ENCODE measurements around the gene SS18.

Gene SS18

DNA sequence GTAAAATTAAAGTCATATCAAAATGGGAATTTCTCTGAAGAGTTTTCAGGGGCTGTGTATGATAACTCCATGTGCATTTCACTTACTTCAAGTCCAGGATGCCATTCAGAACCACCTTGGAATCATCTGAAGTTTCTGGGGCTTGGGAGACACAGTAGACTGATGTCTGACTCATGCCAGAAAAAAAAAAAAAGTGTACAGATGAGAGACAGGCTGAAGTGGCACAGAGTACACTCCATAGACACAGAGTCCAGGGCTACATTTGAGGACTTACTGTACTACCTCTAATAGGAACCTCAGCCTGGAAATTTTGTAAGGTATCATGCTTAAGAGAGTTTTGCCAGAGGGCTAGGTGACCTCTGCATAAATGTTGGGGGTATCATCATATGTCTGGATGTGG lies 92.0 kb downstream of the SS18 start:
- DNase-seq = no peak

DNA sequence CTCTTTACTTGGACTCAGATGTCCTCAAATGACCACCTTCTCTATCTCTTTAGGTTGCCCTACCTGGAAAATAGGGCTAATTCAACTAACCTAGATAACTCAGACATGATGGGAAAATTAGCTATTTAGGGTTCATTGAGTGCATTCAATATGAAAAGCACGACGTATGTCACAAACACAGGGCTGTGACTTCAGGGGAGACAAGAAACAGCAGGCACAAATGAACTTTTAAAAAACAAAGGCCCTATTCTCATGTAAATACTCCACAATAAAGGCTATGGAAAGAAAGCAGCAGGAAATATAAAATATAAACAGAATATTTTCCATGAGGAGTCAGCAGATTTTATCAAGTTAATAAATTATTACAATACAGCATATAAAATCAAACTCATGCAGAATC lies 97.8 kb downstream of the SS18 start:
- no peak for DNase-seq

DNA sequence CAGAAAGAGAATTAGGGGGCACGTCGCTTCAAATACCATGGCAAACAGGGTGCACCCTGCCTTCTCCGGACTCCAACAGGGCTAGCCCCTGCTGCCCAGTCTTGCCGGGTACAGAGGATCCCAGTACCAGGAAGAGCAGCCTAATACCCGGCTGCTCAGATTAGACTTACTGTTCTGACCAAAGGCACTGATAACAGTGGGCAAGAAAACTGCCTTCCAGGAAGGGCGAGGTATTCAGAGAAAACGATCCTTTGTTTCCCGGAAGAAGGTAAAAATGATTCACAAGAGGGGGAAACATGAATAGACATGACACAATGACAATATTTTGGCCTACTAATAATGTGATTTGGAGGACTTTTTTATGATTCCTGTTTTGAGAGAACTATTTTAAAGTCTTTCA lies 99.9 kb downstream of the SS18 start:
- DNase-seq = no peak

DNA sequence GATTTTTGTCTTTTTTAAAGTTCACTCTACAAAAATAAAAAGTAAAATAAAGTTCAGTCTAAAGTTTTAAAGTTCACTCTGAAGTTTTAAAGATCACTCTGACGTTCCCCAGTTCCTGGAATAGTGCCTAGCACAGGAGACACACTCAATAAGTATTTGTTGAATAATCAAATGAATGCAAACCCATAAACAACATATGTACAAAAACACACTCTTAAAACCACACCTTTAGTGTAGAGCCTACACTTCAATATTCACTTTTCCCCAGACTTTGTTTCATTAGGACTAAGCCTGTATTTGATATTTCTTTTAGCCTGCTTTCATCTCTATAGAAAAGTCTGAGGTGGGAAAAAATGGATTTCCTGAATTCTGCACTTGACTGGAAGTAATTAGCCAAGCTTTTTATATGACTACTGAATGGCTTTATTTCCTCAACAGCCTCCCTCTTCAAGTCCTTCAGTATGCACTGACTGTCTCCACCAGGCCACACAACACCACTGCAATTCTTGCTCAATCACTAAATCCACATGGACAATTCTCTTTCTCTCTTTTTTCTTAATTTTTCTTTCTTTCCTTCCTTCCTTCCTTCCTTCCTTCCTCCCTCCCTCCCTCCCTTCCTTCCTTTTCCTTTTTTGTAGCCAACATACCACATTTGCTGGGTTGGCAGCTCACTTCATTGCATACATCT lies 104.6 kb downstream of the SS18 start:
- no peak for DNase-seq

DNA sequence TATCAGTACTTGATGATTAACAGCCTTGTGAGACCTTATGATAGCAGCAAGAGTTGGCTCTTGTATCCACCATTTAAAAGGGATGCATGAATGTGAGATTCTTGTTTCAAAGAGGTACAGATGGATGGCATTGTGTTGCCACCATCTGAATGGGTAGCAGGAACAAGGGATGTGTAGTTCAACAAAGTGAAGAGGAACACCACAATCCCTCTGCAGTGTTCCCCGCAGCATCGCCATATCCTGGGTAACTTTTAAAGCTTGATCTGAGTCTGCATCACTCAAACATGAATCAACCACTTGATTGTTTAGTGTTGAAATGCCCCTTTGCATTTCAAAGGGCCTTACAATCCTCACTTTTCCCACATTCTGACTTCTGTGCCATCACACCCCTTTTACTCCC lies 106.7 kb downstream of the SS18 start:
- DNase-seq = no peak

DNA sequence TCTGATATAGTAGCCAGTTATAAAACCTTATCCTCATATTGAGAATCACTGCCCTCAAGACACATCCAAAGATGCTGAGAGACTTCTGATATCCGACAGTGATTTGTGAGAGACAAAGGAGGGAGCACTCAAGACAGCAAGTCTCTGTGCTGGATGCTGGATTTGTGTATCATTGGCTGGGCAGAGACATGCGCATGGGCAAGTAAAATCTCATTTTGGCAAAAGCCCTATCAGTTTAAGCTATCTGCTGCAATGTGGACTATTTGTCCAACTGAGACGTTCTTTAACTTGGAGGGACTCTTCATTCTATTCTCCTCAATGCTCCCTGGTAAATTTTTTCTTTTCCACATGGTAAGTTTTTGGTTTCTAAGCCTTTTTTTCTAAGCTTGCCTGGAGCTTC lies 107.5 kb downstream of the SS18 start:
- DNase-seq = no peak

DNA sequence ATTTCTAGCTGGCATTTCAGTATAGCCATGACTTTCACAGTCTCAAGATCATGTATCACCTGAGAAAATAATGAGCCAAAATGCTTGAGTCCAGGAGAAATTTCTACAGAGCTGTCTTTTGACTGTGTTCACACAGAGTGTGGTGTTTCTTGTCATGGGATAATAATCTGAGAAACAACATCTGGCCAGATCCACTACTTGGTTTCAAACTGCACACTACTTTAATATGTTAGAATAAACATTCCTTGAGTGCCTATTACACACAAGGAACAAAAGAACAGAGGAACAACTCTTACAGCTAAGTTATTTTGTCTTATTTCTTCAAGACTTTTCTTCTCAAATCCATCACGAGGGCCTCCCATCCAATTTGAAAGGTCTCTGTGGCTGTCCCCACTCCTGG lies 108.3 kb downstream of the SS18 start:
- DNase-seq = no peak

DNA sequence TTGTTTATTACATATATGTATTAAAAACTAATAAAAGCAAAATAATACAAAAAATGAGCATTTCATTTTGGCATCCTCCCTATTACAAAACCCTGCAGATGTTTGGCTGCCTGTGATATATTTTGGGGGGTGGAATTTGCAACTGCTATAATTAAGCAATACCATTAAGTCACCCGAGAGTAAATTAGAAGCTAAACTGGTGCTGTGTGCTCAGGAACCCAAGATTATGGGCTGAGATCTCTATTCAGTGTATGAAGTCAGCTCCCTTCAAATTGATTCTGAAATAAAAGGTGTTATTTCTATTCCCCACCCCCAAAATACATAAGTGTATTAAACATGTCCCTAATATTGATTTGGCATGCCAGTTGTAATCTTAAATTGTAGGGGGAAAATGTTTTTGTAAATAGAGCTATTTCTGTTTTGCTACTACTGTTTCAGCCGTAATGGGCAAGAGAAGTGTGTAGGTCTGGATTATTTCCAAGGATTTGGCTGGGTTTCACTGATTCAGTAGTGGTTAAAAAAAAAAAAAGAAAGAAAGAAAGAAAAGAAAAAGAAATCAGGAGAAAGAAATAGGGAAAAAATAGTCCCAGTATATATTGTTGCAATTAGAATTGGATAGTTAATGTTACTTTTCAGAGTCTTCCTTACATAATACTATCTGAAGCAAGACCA lies 110.9 kb downstream of the SS18 start:
- DNase-seq = no peak

DNA sequence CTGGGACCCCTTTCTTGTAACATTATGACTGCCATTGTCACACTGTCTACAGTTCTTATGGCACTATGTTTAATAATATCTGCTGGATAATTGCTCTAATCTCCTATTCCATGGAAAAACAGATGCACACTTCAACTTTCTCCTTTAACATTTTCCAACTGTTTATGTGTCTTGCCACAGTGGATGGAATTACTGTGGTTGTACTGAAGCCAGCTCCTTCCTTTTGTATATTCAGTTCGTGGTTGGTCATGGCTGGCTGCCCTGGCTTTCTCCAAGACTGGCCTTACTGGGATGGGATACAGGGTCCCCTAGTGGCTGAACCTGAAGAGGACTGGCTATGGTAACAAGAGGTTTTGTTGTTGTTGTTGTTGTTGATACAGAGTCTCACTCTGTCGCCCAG lies 113.9 kb downstream of the SS18 start:
- DNase-seq = no peak

DNA sequence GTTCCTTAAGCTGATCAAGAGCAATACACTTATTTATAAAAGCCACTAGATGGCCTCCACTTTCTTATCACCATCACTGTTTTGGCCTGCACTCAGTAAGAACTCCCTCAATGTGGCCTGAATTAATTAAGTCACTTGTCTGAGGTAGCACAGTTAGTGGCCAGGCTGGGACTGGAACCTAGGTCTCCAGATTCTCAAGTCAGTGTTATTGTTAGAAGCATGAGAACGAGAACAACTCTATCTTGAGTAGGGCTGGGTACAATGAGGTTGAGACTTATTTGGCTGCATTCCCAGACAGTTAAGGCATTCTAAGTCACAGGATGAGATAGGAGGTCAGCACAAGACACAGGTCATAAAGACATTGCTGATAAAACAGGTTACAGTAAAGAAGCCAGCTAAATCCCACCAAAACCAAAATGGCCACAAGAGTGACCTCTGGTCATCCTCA lies 115.8 kb downstream of the SS18 start:
- no peak for DNase-seq
